ENCODE measurements around the gene ZNF655.

- TF ChIP-seq, protein P1, sequence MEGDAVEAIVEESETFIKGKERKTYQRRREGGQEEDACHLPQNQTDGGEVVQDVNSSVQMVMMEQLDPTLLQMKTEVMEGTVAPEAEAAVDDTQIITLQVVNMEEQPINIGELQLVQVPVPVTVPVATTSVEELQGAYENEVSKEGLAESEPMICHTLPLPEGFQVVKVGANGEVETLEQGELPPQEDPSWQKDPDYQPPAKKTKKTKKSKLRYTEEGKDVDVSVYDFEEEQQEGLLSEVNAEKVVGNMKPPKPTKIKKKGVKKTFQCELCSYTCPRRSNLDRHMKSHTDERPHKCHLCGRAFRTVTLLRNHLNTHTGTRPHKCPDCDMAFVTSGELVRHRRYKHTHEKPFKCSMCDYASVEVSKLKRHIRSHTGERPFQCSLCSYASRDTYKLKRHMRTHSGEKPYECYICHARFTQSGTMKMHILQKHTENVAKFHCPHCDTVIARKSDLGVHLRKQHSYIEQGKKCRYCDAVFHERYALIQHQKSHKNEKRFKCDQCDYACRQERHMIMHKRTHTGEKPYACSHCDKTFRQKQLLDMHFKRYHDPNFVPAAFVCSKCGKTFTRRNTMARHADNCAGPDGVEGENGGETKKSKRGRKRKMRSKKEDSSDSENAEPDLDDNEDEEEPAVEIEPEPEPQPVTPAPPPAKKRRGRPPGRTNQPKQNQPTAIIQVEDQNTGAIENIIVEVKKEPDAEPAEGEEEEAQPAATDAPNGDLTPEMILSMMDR (IDR thresholded peaks at IDR 0.05), result no peak
- TF ChIP-seq SIN3A (IDR thresholded peaks at IDR 0.05; ENCODE audit: borderline replicate concordance, insufficient read depth, low read depth, low read length), result no peak
- TF ChIP-seq REST (IDR thresholded peaks at IDR 0.05; ENCODE audit: insufficient read depth in 1 of 2, low read depth in 2 of 2, low read length in 1 of 2), result no peak
- no peak for TF ChIP-seq POLR2AphosphoS5 (IDR thresholded peaks at IDR 0.05; ENCODE audit: low read depth, low read length)
- TF ChIP-seq TCF7L2 (IDR thresholded peaks at IDR 0.05; ENCODE audit: low read depth, low read length), result no peak
Measured at GRCh38 chr7:99554939-99555338, 3.5 kb upstream of the ZNF655 start.

All from Panc1 (cell line).